LNCaP clone FGC (cell line): ENCODE results near the gene KCNK16.

Experiments
- DNase-seq: peaks from one replicate; pipeline ENCODE4 v3.0.0-alpha.2; 2011; ENCODE audit warnings: low read depth
- H3K4me3 ChIP-seq: 2 replicates; pipeline ENCODE4 v1.5.1; 2011; ENCODE audit warnings: mild to moderate bottlenecking, low read depth, low read length, control low read depth
- TF ChIP-seq, protein P1 (sequence below): IDR thresholded peaks from 2 replicates; pipeline ENCODE4 v1.5.1; 2012; ENCODE audit warnings: mild to moderate bottlenecking; ENCODE audit not compliant: control insufficient read depth, insufficient read depth; ENCODE audit errors: extremely low read depth

Gene KCNK16

DNA sequence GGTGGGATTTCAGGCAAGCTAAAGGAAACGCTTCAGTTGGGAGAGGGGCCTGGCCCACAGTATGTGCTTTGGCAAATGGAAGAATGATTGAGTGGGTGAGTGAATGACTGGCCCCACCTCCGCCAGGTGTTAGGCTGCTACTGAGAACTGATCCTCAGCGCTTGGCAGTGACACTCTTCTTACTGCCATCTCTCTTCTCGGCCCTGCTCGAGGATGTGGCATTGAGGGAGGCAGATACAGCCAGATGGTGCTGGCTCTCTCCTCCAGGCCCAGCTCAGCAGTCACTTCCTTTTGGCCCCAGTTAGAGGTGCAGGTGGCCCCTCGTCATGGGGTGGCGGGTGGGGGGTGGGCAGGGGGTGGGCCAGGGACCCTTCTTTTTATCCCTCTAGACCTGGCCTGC, 54.3 kb downstream of the KCNK16 start:
- TF ChIP-seq, protein P1, sequence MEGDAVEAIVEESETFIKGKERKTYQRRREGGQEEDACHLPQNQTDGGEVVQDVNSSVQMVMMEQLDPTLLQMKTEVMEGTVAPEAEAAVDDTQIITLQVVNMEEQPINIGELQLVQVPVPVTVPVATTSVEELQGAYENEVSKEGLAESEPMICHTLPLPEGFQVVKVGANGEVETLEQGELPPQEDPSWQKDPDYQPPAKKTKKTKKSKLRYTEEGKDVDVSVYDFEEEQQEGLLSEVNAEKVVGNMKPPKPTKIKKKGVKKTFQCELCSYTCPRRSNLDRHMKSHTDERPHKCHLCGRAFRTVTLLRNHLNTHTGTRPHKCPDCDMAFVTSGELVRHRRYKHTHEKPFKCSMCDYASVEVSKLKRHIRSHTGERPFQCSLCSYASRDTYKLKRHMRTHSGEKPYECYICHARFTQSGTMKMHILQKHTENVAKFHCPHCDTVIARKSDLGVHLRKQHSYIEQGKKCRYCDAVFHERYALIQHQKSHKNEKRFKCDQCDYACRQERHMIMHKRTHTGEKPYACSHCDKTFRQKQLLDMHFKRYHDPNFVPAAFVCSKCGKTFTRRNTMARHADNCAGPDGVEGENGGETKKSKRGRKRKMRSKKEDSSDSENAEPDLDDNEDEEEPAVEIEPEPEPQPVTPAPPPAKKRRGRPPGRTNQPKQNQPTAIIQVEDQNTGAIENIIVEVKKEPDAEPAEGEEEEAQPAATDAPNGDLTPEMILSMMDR, result no peak
- DNase-seq, result no peak
- no peak overlapping the region for H3K4me3 ChIP-seq

DNA sequence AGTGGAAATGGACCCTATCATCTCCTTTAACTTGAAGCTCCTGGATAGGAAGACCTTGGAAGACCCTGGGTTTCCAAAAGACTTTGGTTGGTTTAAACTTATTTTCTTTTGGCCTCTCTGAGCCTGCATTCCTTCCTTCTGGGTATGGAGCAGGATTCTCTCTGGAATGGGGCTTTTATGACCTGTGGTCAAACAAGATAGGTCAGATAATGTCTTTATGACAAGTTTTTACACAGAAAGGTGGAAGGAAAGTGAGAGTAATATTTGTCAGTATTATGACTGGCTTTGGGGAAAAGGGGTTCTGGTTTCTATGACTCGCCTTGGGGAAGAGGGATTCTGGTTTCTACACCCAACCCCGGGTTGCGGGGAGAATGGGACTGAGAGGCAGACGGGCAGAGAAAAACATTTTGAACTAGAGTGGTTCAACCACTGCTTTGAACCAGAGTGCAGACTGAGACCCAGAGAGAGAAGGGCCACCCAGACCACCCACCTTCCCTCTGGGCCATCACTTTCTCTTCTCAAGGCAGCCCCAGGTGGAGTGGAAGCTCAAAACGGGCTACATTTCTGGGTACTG, 55.6 kb downstream of the KCNK16 start:
- DNase-seq, result peak; percentile 38
- H3K4me3 ChIP-seq, result no peak overlapping the region
- TF ChIP-seq, protein P1, result no peak

DNA sequence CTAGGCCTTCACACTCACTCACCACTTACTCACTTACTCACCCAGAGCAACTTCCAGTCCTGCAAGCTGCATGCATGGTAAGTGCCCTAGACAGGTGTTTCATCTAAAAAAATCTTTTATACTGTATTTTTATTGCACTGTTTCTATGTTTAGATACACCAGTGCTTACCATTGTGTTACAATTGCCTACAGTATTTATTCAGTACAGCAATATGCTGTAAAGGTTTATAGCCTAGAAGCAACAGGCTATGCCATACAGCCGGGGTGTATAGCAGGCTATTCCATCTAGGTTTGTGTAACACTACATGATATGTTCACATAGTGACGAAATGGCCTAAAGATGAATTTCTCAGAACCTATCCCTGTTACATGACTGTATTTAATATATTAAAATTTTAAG, 56.1 kb downstream of the KCNK16 start:
- DNase-seq, result peak; percentile 22
- TF ChIP-seq, protein P1, result no peak
- H3K4me3 ChIP-seq, result no peak overlapping the region
